Measurements from ENCODE around the gene DDX27.
A peak's percentile ranks its signal among the peaks of the same experiment; 100 is the strongest.

The DDX27 gene

DNA sequence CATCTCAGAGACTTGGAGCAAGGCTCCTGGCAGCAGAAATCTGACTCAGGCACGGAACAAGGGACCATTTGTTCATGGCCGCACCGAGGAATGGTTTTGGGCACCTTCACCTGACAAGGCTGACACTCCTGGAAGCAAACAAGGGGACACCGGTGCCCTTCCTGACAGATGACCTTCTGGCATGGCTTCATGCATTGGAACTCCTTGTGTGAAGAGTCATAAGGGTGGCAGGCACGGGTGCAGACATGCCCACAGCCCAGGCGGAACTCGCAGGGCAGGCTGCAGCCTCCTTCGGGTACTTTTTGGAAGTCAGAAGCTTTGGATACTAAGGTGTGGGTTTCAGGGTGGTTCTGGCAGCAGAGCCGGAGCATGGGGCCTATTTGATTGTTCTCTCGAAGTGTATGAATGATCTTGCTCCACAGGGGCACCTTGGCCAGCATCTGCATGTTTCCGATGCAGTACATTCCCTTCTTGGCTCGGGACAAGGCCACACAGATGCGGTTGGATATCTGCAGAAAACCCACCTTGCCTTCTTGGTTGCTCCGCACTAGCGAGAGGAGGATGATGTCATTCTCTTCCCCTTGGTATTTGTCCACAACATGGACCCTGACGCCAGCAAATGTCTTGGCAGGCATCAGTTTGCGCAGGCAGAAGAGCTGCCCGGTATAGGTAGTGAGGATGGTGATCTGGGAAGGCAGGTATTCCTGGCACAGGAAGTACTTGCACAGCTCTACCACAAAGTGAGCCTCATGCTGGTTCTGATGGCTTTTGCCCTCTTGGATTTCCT, 29.9 kb downstream of the DDX27 start:
- DNase-seq (ENCODE audit: low spot score): no peak

GRCh38 chr20:49252556-49253350, 33.5 kb downstream of the DDX27 start:
- no peak for DNase-seq (ENCODE audit: low spot score)

GRCh38 chr20:49256261-49256660, 37.0 kb downstream of the DDX27 start:
- no peak for DNase-seq (ENCODE audit: low spot score)

- no peak for DNase-seq (ENCODE audit: low spot score)
These were observed 40.1 kb downstream of the DDX27 start for GRCh38 chr20:49259284-49259683.

DNA sequence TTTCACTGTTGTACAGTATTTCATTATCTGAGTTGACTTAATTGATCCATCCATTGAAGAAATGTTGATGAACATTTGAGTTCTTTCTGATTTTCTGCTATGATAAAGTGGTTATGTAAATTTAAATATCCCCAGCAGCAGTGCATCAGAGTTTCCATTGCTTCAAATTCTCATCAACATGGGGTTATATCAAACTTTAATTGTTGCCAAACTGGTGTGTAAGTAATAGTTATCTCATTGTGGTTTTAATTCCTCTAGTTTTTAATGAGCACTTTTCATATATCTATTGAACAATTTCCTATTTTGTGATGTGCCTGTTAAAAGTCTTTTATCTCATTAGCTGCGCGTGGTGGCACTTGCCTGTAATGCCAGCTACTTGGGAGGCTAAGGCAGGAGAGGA, 40.6 kb downstream of the DDX27 start:
- no peak for DNase-seq (ENCODE audit: low spot score)

GRCh38 chr20:49260218-49260617, 41.0 kb downstream of the DDX27 start:
- no peak for DNase-seq (ENCODE audit: low spot score)

DNA sequence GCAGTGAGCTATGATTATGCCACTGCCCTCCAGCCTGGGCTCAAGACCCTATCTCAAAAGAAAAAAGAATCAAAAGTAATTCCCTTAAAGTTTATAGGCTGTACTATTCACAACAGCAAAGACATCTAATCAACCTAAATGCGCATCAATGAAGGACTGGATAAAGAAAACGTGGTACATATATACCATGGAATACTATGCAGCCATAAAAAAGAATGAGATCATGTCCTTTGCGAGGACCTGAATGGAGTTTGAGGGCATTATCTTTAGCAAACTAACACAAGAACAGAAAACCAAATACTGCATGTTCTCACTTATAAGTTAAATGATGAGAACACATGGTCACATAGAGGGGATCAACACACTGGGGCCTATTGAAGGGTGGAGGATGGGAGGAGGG, 42.0 kb downstream of the DDX27 start:
- no peak for DNase-seq (ENCODE audit: low spot score)

GRCh38 chr20:49262444-49262843, 43.2 kb downstream of the DDX27 start:
- DNase-seq (ENCODE audit: low spot score): no peak

DNA sequence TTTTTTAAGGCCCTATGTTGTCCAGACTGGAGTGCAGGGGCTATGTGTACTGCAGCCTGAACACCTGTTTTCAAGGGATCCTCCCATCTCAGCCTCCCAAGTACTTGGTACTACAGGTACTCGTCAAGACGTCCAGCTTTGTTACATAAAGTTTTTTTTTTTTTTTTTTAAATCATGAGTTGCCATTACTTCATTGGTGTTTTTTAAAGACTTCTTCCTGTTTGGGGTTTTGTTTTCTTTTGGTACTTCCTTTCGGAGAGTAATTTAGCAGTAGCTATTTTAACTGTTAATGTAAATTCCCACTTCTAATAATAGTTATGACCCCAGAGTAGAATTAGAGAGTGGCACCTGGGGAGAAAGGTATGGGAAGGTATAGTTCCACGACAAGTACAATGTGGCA, 48.1 kb downstream of the DDX27 start:
- DNase-seq (ENCODE audit: low spot score): no peak

- DNase-seq (ENCODE audit: low spot score): no peak
These were observed 49.6 kb downstream of the DDX27 start for GRCh38 chr20:49268600-49269365.

DNA sequence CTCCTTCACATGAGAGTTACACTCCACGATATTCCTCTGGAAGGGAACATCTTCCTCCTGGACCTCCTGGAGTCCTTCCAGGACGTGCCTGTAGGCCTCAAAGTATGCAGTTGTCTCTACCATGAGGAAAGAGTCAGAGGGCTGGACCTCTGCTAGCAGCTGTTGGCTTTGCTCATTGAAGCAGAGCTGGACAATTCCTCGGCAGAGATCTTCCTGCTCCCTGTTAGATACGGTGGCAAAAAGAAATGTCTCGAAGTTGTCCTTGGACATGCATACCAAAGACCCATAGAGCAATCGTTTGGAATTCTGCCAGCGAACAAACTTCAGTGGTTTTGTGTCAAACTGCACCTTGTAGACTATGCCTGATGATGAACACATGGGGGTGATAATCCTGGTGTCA, 51.0 kb downstream of the DDX27 start:
- DNase-seq (ENCODE audit: low spot score): peak; percentile 79

DNA sequence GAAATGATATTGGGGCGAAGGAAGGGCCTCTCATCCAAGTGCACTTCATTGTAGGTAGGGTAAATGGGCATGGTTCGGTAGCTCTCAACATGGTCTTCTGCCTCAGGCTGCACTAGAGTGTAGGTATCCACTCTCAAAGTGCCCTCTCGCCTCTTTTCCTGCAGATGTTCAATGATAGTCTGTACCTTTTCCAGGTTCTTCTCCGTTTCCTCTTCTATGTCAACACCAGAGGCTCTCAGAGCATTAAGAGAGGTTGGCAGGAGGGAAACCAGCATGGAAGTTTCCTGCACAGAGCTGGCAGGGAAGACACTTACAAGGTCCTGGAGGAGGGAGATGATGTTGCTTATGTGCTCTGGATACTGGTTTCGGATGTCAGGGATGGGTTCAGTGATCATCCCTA, 51.5 kb downstream of the DDX27 start:
- DNase-seq (ENCODE audit: low spot score): no peak

DNA sequence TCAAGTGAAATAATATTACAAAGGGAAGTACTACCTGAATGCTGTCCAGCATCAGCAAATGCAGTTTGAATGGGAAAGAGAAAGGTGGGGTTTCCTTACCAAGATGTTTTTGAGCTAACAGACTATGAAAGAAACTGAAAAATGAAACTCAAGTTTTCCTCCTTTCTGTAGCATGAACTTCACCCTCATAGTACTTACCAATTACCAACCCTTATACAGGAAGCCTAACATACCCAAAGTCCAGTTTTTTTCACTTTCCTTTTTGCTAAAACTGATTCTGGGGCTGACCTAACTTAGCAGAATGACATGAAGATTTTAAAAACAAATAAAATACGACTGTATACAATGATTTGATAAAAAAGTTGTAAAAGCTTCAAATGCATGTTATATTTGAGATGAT, 53.4 kb downstream of the DDX27 start:
- no peak for DNase-seq (ENCODE audit: low spot score)

DNA sequence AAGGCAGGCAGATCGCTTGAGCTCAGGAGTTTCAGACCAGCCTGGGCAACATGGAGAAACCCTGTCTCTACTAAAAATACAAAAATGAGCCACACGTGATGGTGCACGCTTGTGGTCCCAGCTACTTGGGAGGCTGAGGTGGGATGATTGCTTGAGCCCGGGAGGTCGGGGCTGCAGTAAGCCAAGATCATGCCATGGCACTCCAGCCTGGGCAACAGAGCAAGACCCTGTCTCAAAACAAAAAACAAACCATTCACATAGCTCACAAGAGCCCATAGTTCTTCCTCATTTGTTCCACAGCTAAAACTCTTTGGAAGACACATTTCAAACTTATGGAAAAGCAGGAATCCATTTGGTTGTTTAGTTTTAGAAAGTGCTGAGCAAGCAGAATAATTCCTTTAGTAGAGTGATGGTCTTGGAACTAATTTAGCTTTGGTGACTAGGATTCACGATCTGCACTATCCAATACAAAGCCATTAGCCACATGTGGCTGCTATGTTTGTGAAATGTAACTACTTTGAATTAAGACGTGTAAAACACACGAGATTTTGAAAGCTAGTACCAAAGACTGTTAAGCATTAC, 54.6 kb downstream of the DDX27 start:
- DNase-seq (ENCODE audit: low spot score): no peak

GRCh38 chr20:49275216-49275615, 56.0 kb downstream of the DDX27 start:
- no peak for DNase-seq (ENCODE audit: low spot score)

DNA sequence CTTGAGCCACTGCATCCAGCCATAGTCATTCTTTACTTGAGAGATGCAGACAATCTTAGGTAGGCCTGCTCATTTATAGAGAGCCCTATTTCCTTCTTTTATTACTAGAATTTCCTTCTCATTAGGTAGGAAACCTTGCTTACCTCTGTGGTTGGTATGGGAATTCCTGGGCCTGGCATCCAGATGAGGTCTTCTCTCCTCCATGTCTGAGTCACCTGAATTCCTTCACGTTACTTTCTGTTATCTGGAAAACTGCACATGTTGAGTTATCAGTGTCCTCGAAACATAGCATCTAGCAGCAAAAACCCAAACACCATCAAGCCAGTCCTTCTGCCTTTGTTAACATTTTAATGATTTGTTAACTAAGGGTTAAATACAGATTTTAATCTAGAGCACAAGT, 56.4 kb downstream of the DDX27 start:
- no peak for DNase-seq (ENCODE audit: low spot score)

- DNase-seq (ENCODE audit: low spot score): peak; percentile 57
These were observed 57.1 kb downstream of the DDX27 start for GRCh38 chr20:49276161-49276960.

DNA sequence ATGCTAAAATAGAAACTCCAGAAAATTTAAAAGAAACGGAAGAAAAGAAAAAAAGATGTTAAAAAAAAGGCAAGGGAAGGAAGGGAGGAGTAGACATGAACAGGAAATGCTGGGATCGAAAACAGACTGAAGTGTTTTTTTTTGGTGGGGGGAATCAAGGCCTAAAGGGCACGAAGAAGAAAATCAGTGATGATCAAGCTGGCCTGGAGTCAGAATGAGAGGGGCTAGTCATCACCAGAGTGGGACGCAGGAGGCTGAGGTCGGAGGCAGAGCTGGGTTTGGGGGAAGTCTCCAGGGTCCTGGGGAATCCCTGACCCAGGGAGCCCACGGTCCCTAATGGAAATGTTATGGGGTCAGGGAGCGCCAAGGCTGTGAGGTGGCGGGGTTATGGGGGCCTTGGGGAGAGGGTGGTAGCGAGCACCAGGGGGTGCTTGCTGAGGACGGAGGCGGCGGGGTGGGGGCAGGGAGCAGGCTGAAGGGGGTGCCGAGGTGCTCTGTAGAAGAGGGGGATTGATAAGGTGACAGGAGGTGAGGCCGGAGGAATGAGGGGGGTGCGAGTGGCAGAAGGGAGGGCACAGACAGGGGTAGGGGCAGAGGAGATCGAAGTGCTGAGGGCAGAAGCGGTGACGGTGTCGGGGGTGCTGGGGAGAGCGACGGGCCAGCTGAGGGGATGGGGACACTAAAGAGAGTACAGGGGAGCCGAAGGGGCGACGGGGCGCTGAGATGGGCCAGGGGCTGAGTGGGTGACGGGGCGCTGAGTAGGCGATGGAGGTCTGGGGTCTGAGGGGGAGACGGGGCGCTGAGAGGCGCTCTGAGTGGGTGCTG, 58.0 kb downstream of the DDX27 start:
- DNase-seq (ENCODE audit: low spot score): peak; percentile 33

DNA sequence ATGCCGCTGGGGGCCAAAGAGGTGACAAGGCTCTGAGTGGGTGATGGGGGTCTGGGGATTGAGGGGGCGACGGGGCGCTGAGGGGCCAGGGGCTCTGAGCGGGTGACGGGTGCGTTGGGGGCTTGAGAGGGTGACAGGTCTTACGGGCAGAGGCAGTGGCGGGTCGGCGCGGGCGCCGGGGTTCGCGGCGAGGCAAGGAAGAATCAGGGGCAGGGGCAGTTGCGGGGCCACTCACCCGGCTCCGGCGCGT, 58.5 kb downstream of the DDX27 start:
- DNase-seq (ENCODE audit: low spot score): no peak

GRCh38 chr20:49278036-49278817, 59.0 kb downstream of the DDX27 start, which contains the start of gene ZNFX1:
Gene ZNFX1, minus strand, starts transcription at chr20:49278057. Its CDS starts 2,218 bp downstream, at chr20:49275839.
- DNase-seq (ENCODE audit: low spot score): peak; percentile 98
